ENCODE results near the gene SLC25A4.
"Not testable (repeated sequence)": the region's sequence is repeated elsewhere in the genome, so short reads cannot be mapped to it uniquely, and the experiment has no call there.

SLC25A4 gene

GRCh38 chr4:185165605-185166063, 22.6 kb downstream of the SLC25A4 start:
- no peak overlapping the region for H3K4me3 ChIP-seq (ENCODE audit: low read length)
- DNase-seq (ENCODE audit: low read depth, low spot score) = peak; percentile 89

GRCh38 chr4:185167234-185167633, 24.2 kb downstream of the SLC25A4 start:
- H3K4me3 ChIP-seq (ENCODE audit: low read length) = no peak overlapping the region
- DNase-seq (ENCODE audit: low read depth, low spot score) = no peak

GRCh38 chr4:185171373-185172071, 28.5 kb downstream of the SLC25A4 start:
- H3K4me3 ChIP-seq (ENCODE audit: low read length) = no peak overlapping the region
- DNase-seq (ENCODE audit: low read depth, low spot score) = no peak

- no peak for DNase-seq (ENCODE audit: low read depth, low spot score)
- no peak overlapping the region for H3K4me3 ChIP-seq (ENCODE audit: low read length)
Measured at GRCh38 chr4:185179488-185179887, 36.4 kb downstream of the SLC25A4 start.

GRCh38 chr4:185182239-185182638, 39.2 kb downstream of the SLC25A4 start:
- no peak overlapping the region for H3K4me3 ChIP-seq (ENCODE audit: low read length)
- DNase-seq (ENCODE audit: low read depth, low spot score) = no peak

- no peak overlapping the region for H3K4me3 ChIP-seq (ENCODE audit: low read length)
- DNase-seq (ENCODE audit: low read depth, low spot score) = peak; percentile 89
Measured at GRCh38 chr4:185183622-185184281, 40.7 kb downstream of the SLC25A4 start.

- H3K4me3 ChIP-seq (ENCODE audit: low read length) = no peak overlapping the region
- DNase-seq (ENCODE audit: low read depth, low spot score) = no peak
Measured at GRCh38 chr4:185186769-185187168, 43.7 kb downstream of the SLC25A4 start.

GRCh38 chr4:185189606-185190305, 46.7 kb downstream of the SLC25A4 start:
- H3K4me3 ChIP-seq (ENCODE audit: low read length) = no peak overlapping the region
- DNase-seq (ENCODE audit: low read depth, low spot score) = no peak

- no peak overlapping the region for H3K4me3 ChIP-seq (ENCODE audit: low read length)
- no peak for DNase-seq (ENCODE audit: low read depth, low spot score)
Measured at GRCh38 chr4:185190306-185190856, 47.3 kb downstream of the SLC25A4 start.

GRCh38 chr4:185192059-185192458, 49.0 kb downstream of the SLC25A4 start:
- H3K4me3 ChIP-seq (ENCODE audit: low read length) = no peak overlapping the region
- no peak for DNase-seq (ENCODE audit: low read depth, low spot score)

GRCh38 chr4:185194924-185195888, 52.1 kb downstream of the SLC25A4 start:
- no peak for DNase-seq (ENCODE audit: low read depth, low spot score)
- H3K4me3 ChIP-seq (ENCODE audit: low read length) = no peak overlapping the region

- H3K4me3 ChIP-seq (ENCODE audit: low read length) = no peak overlapping the region
Measured at GRCh38 chr4:185196437-185196836, 53.4 kb downstream of the SLC25A4 start.

GRCh38 chr4:185198189-185198588, 55.1 kb downstream of the SLC25A4 start:
- DNase-seq (ENCODE audit: low read depth, low spot score); H3K4me3 ChIP-seq (ENCODE audit: low read length): not testable (repeated sequence)

More at GRCh38 chr4:185196437-185196836, 53.4 kb downstream of the SLC25A4 start:
- DNase-seq (ENCODE audit: low read depth, low spot score) = no peak
